Mesothelial cell of epicardium (in vitro differentiated cells): ENCODE measurements around the gene ADGRG7. TPM values are rescaled to one million over a fixed set of nuclear protein-coding genes. Genes with fewer than 3 reads are reported as not detected.

Experiments used
- DNase-seq, 2 experiments: peaks; one replicate each; pipeline ENCODE4 v3.0.0; 2021; ENCODE audit warnings: low spot score in 2 of 2; ENCODE audit not compliant: unreplicated experiment in 2 of 2
- H3K27ac Mint-ChIP-seq: 2 replicates; pipeline ENCODE4 v1.8.0; 2021; ENCODE audit warnings: mixed read lengths
- H3K27me3 Mint-ChIP-seq: 2 replicates; pipeline ENCODE4 v1.8.0; 2021; ENCODE audit warnings: low read depth, mixed read lengths
- H3K36me3 Mint-ChIP-seq: 2 replicates; pipeline ENCODE4 v1.8.0; 2021; ENCODE audit warnings: mixed read lengths
- H3K4me1 Mint-ChIP-seq: 2 replicates; pipeline ENCODE4 v1.8.0; 2021; ENCODE audit warnings: mixed read lengths
- H3K4me3 Mint-ChIP-seq: 2 replicates; pipeline ENCODE4 v1.8.0; 2021; ENCODE audit warnings: mild to moderate bottlenecking, moderate library complexity, mixed read lengths
- H3K9me3 Mint-ChIP-seq: 2 replicates; pipeline ENCODE4 v1.8.0; 2021; ENCODE audit warnings: mixed read lengths
- total RNA-seq: library from RNA; stranded (reverse); gene quantifications from 3 replicates; pipeline ENCODE4 v1.2.1, GENCODE V29; 2021
- TF ChIP-seq, protein P1 (sequence below): fragments of 200-600 bp; sonication (generic); IDR thresholded peaks from one replicate; pipeline ENCODE4 v1.5.0; 2021; ENCODE audit warnings: antibody characterized with exemption; ENCODE audit not compliant: unreplicated experiment

Gene ADGRG7
- total RNA-seq, 1 donor from 2014 or later, result not detected

DNA sequence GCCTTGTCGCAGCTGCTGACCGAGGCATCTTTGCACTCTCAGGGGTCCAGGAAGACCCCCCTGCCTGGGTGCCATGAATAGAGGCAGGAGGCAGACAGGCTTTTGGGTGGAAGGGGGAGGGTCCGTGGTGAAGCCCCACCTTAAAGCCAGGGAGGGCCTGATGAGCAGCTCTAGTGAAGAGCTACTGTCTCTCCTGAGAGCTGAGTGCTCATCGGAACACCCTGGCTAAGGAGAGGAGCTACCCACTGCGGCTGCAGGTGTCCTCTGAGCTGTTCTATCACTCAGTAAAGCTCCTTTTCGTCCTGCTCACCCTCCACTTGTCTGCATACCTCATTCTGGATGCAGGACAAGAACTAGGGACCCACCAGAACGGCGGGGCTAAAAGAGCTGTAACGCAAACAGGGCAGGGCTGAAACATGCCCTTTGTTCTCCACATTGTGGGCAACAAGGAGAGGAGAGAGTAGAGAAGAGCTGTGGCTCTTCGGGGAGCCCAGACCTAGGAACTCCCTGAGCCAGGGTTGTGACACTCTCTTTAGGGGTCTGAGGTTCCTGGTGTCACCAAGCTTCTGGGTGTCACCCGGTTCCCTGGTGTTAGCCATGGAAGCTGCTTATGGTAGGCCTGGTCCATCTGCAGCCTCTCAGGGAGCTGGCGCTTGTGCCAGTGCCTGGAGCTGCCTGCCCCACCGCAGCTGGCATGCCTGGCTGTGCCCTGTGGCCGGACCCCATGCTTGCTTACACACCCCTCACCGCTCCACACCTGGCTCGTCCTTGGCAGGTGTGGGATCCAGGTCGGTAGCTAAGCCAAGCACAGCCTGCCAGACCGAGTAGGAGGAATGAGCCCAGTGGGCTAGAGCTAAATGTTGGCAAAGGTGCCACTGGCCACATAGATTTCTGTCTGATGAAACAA lies 73.7 kb downstream of the ADGRG7 start:
- H3K27ac Mint-ChIP-seq, result no peak overlapping the region
- DNase-seq, result no peak
- H3K4me1 Mint-ChIP-seq, result no peaks in the 10 kb centered on the region
- no peaks in the 10 kb centered on the region for H3K36me3 Mint-ChIP-seq
- H3K4me3 Mint-ChIP-seq, result no peak overlapping the region
- H3K27me3 Mint-ChIP-seq, result no peaks in the 10 kb centered on the region
- TF ChIP-seq, protein P1, sequence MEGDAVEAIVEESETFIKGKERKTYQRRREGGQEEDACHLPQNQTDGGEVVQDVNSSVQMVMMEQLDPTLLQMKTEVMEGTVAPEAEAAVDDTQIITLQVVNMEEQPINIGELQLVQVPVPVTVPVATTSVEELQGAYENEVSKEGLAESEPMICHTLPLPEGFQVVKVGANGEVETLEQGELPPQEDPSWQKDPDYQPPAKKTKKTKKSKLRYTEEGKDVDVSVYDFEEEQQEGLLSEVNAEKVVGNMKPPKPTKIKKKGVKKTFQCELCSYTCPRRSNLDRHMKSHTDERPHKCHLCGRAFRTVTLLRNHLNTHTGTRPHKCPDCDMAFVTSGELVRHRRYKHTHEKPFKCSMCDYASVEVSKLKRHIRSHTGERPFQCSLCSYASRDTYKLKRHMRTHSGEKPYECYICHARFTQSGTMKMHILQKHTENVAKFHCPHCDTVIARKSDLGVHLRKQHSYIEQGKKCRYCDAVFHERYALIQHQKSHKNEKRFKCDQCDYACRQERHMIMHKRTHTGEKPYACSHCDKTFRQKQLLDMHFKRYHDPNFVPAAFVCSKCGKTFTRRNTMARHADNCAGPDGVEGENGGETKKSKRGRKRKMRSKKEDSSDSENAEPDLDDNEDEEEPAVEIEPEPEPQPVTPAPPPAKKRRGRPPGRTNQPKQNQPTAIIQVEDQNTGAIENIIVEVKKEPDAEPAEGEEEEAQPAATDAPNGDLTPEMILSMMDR, result no peak
- peaks cover 8% of the 10 kb centered on the region for H3K9me3 Mint-ChIP-seq

DNA sequence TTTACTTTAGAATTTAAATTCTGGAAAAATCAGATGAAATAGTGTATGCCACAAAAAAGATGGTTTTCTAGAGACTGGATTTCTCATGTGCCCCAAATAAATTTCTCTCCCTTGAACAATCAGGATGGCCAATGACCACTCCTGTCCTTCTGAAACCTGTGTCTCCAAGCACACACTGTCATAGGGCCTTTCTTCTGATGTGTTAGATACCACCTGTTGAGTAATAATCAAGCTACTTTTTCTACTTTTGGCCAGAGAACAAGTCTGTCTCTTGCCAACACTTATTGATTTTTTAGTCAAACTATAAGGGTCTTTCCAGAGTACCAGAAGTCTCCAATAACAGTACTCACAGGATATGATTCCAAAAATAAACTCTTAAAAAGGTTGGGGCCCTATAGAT lies 83.8 kb downstream of the ADGRG7 start:
- H3K27ac Mint-ChIP-seq, result no peak overlapping the region
- H3K27me3 Mint-ChIP-seq, result peaks cover 11% of the 10 kb centered on the region

DNA sequence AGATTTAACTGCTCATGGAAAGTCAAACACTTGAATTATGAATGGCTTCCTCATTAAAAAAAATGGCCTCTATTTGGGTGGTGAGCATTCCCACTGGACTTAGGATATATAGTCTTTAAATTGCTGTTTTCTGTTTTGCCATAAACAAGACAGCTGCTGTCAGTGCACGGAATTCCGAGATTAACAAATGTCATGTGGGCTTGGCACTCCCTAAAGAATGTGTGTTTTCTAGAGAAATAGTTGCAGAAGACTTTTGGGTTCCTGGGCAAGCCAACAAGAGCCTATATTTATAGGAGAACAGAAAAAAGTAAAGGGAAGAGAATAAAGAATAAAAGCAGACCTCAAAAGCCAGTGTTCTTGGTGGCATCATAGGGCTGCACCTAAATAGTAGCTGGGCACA lies 86.3 kb downstream of the ADGRG7 start:
- Mint-ChIP-seq H3K4me1 (peaks cover 42% of the 10 kb centered on the region), H3K9me3 (peaks cover 3% of the 10 kb centered on the region), H3K36me3 (no peaks in the 10 kb centered on the region), H3K4me3 (no peak overlapping the region), H3K27ac (peak overlapping the region; percentile 88), H3K27me3 (peaks cover 5% of the 10 kb centered on the region)
- TF ChIP-seq, protein P1, result no peak
- no peak for DNase-seq

More for the DNA sequence above, 83.8 kb downstream of the ADGRG7 start:
- DNase-seq, result no peak
- H3K4me3 Mint-ChIP-seq, result no peak overlapping the region
- H3K36me3 Mint-ChIP-seq, result no peaks in the 10 kb centered on the region
- TF ChIP-seq, protein P1, result no peak
- H3K9me3 Mint-ChIP-seq, result peaks cover 10% of the 10 kb centered on the region
- peaks cover 36% of the 10 kb centered on the region for H3K4me1 Mint-ChIP-seq

DNA sequence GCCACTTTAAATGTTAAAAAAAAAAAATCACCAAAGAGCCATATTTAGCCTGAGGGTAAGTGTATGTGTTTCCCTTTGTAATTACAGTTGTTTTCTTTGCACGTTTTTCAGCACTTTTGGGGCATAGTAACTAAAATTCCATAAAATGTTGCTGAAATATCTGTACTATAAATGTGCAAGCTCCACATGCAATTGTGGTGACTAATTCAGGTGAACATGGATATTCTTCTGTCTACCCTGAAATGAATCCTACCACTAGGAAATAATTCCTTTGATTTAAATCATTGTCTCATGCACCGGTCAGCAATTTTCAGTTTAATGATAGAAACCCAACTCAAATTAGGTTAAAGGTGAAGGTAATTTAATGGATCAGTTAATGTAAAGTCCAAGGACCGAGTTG lies 86.8 kb downstream of the ADGRG7 start:
- peaks cover 3% of the 10 kb centered on the region for H3K9me3 Mint-ChIP-seq
- DNase-seq, result no peak
- no peak overlapping the region for H3K4me3 Mint-ChIP-seq
- H3K27me3 Mint-ChIP-seq, result peaks cover 5% of the 10 kb centered on the region
- TF ChIP-seq, protein P1, result no peak
- peak overlapping the region; percentile 88 for H3K27ac Mint-ChIP-seq
- no peaks in the 10 kb centered on the region for H3K36me3 Mint-ChIP-seq
- peaks cover 42% of the 10 kb centered on the region for H3K4me1 Mint-ChIP-seq

DNA sequence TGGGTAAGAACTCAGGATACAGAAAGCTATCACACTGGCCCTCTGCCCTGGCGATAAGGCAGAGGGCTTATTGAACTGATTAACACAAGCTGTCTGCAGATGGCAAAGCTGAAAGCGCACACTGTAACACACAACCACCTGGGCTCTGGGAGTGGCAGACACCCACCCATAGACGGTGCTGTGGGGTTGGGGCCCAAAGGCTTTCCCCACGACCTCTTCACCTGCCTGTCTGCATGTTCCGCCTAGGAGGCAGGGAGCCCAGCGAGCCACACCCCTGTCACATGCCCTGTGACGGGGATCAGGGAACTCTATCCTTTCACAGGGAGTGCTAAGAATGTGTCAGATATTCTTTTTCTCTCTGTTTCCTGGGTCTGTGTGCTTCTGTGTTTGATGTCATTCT lies 87.8 kb downstream of the ADGRG7 start:
- no peak for DNase-seq
- Mint-ChIP-seq H3K4me1 (peaks cover 42% of the 10 kb centered on the region), H3K9me3 (peaks cover 2% of the 10 kb centered on the region), H3K36me3 (no peaks in the 10 kb centered on the region), H3K27ac (peak overlapping the region; percentile 26), H3K27me3 (peaks cover 2% of the 10 kb centered on the region), H3K4me3 (no peak overlapping the region)
- TF ChIP-seq, protein P1, result no peak
